B cell (primary cell): Measurements from ENCODE around the gene CLN5. TPM values are rescaled to one million over a fixed set of nuclear protein-coding genes. Genes with fewer than 3 reads are reported as not detected.
A peak's percentile ranks its signal among the peaks of the same experiment; 100 is the strongest.

Experiments used
- ATAC-seq: fragments of 200-7000 bp; cut with Tn5 transposase; one replicate; pipeline ENCODE4 v1.10.0; 2021; ENCODE audit warnings: low read depth, mild to moderate bottlenecking, moderate number of reproducible peaks, moderate library complexity
- CTCF ChIA-PET: fragments of 350-600 bp; sonication (Branson Sonifier 250); formaldehyde crosslinking; loops from one replicate; lab custom pipeline; 2021; ENCODE audit warnings: antibody characterized with exemption, inconsistent platforms; lab: Charles Lee
- POLR2A ChIA-PET: fragments of 350-600 bp; sonication (Branson Sonifier 250); formaldehyde crosslinking; loops from one replicate; lab custom pipeline; 2021; ENCODE audit warnings: antibody characterized with exemption; lab: Charles Lee
- DNase-seq: peaks from one replicate; pipeline ENCODE4 v3.0.0; 2013
- H2AFZ ChIP-seq: 2 replicates; pipeline ENCODE4 v1.6.1; 2012; ENCODE audit warnings: mild to moderate bottlenecking, low read depth, low read length; ENCODE audit not compliant: insufficient read depth, poor library complexity, severe bottlenecking
- H3K27ac ChIP-seq, 2 donors: 1 replicate in 1 of 2; 2 replicates in 1 of 2; pipeline ENCODE4 v1.5.1; 2012 to 2013; ENCODE audit warnings: low read length in 2 of 2, mild to moderate bottlenecking in 2 of 2, moderate library complexity in 1 of 2
- H3K27me3 ChIP-seq, 4 experiments: fragments of 200-600 bp in 1 of 4; sonication (generic) in 1 of 4; replicated peaks in 1 of 4; 1 replicate in 2 of 4; 2 replicates in 2 of 4; pipeline versions ENCODE4 v1.6.1 to v1.7.0; 2013 to 2016; ENCODE audit warnings: low read length in 3 of 4, mild to moderate bottlenecking in 2 of 4, mixed read lengths in 1 of 4, moderate library complexity in 1 of 4; ENCODE audit not compliant: insufficient read depth in 4 of 4, control insufficient read depth in 3 of 4; ENCODE audit errors: control extremely low read depth in 1 of 4
- H3K36me3 ChIP-seq, 2 experiments: replicated peaks in 1 of 2; 1 replicate in 1 of 2; 2 replicates in 1 of 2; pipeline versions ENCODE4 v1.6.1 to v1.7.1; 2013; ENCODE audit warnings: low read length in 1 of 2; ENCODE audit not compliant: insufficient read depth in 2 of 2, control insufficient read depth in 1 of 2; ENCODE audit errors: control extremely low read depth in 1 of 2, extremely low read depth in 1 of 2
- H3K4me1 ChIP-seq, 2 donors: fragments of 200-600 bp in 1 of 2; sonication (generic) in 1 of 2; 1 replicate in 1 of 2; 2 replicates in 1 of 2; pipeline versions ENCODE4 v1.5.1 to v1.6.1; 2013 to 2017; ENCODE audit warnings: low read length in 2 of 2; ENCODE audit not compliant: control insufficient read depth in 2 of 2, insufficient read depth in 2 of 2
- H3K4me2 ChIP-seq: replicated peaks from 2 replicates; pipeline ENCODE3; 2012; ENCODE audit warnings: mild to moderate bottlenecking, low read depth, low read length; ENCODE audit not compliant: poor library complexity, severe bottlenecking
- H3K4me3 ChIP-seq, 5 experiments: fragments of 200-600 bp in 1 of 5; sonication (generic) in 1 of 5; 1 replicate in 3 of 5; 2 replicates in 2 of 5; pipeline versions ENCODE4 v1.5.1 to v1.7.0; 2011 to 2016; ENCODE audit warnings: low read length in 4 of 5, mild to moderate bottlenecking in 4 of 5, low read depth in 2 of 5, control low read depth in 1 of 5, moderate library complexity in 1 of 5; ENCODE audit not compliant: insufficient read depth in 1 of 5; ENCODE audit errors: control extremely low read depth in 1 of 5, extremely low read depth in 1 of 5
- H3K79me2 ChIP-seq: fragments of 200-600 bp; sonication (generic); one replicate; pipeline ENCODE4 v1.6.0; 2016; ENCODE audit warnings: low read length; ENCODE audit not compliant: control insufficient read depth, insufficient read depth
- H3K9ac ChIP-seq: fragments of 200-600 bp; sonication (generic); 2 replicates; pipeline ENCODE4 v1.6.1; 2017; ENCODE audit warnings: mild to moderate bottlenecking, low read length, moderate library complexity
- H3K9me3 ChIP-seq, 3 donors: one replicate each; pipeline versions ENCODE4 v1.6.1 to v1.7.1; 2013; ENCODE audit warnings: low read length in 2 of 3; ENCODE audit not compliant: control insufficient read depth in 2 of 3, insufficient read depth in 1 of 3; ENCODE audit errors: control extremely low read depth in 1 of 3
- H4K20me1 ChIP-seq: 2 replicates; pipeline ENCODE4 v1.6.0; 2012; ENCODE audit warnings: mild to moderate bottlenecking, low read length; ENCODE audit not compliant: insufficient read depth, control insufficient read depth, poor library complexity, severe bottlenecking
- H3K27ac Mint-ChIP-seq: one replicate; pipeline ENCODE4 v1.8.0; 2021; ENCODE audit warnings: mixed read lengths
- H3K27me3 Mint-ChIP-seq: one replicate; pipeline ENCODE4 v1.8.0; 2021; ENCODE audit warnings: mixed read lengths
- H3K4me1 Mint-ChIP-seq: one replicate; pipeline ENCODE4 v1.8.0; 2021; ENCODE audit warnings: mixed read lengths
- H3K4me3 Mint-ChIP-seq: one replicate; pipeline ENCODE4 v1.8.0; 2021; ENCODE audit warnings: mixed read lengths
- H3K9me3 Mint-ChIP-seq: one replicate; pipeline ENCODE4 v1.8.0; 2022; ENCODE audit warnings: mixed read lengths; ENCODE audit not compliant: insufficient read depth
- EZH2 ChIP-seq: IDR thresholded peaks from 2 replicates; pipeline ENCODE4 v1.6.1; 2012; ENCODE audit warnings: borderline replicate concordance, low read depth, mild to moderate bottlenecking, moderate library complexity, low read length; ENCODE audit not compliant: insufficient read depth, poor library complexity, severe bottlenecking
- WGBS: methylation state at CpG from one replicate; pipeline ENCODE4 v1.1.5; 2013; ENCODE audit warnings: missing lambda C conversion rate; ENCODE audit not compliant: insufficient coverage; 5-methylcytosine and 5-hydroxymethylcytosine counted together
- intact Hi-C: fragments of 100-400 bp; cut with micrococcal nuclease; formaldehyde crosslinking; loops from one replicate; pipeline ENCODE4 v1.10.0; 2022
- polyA plus RNA-seq: library from polyadenylated mRNA; depleted of rRNA; stranded (reverse); fragments of >200 nt; gene quantifications from 2 replicates; pipeline ENCODE4 v1.2.3, GENCODE V29; 2012
- total RNA-seq, 2 donors: library from RNA; stranded (reverse); fragments of 120-200 nt in 1 of 2; gene quantifications; 1 replicate in 1 of 2; 2 replicates in 1 of 2; pipeline versions ENCODE4 v1.2.3 to v1.2.4, GENCODE V29; 2013 to 2022
- TF ChIP-seq, protein P1 (sequence below): fragments of 200-600 bp; IDR thresholded peaks from one replicate; pipeline ENCODE4 v1.8.0; 2022; ENCODE audit warnings: antibody characterized with exemption, mild to moderate bottlenecking

The CLN5 gene
- total and polyA plus RNA-seq, 2 donors (not counting 1 experiment from before 2014, with no cell fraction given), result 11.9 to 36.9 TPM

- intact Hi-C loops, result no loop called here
- Histone ChIP-seq H3K4me3 (no peak overlapping the region), H4K20me1 (no peaks in the 10 kb centered on the region), H2AFZ (no peak overlapping the region), H3K27me3 (no peaks in the 10 kb centered on the region), H3K9me3 (peaks cover 0 to 1% (median 0%) of the 10 kb centered on the region in 3 donors), H3K27ac (no peak overlapping the region), H3K79me2 (no peaks in the 10 kb centered on the region), H3K4me2 (no peak overlapping the region), H3K36me3 (peaks cover 9 to 13% of the 10 kb centered on the region in 2 experiments), H3K9ac (no peak overlapping the region), H3K4me1 (no peaks in the 10 kb centered on the region)
- Mint-ChIP-seq H3K27ac (no peak overlapping the region), H3K9me3 (no peaks in the 10 kb centered on the region), H3K4me1 (no peaks in the 10 kb centered on the region), H3K4me3 (no peak overlapping the region), H3K27me3 (no peaks in the 10 kb centered on the region)
- ChIA-PET POLR2A (no interaction called here), CTCF (no interaction called here)
- TF ChIP-seq, protein P1, sequence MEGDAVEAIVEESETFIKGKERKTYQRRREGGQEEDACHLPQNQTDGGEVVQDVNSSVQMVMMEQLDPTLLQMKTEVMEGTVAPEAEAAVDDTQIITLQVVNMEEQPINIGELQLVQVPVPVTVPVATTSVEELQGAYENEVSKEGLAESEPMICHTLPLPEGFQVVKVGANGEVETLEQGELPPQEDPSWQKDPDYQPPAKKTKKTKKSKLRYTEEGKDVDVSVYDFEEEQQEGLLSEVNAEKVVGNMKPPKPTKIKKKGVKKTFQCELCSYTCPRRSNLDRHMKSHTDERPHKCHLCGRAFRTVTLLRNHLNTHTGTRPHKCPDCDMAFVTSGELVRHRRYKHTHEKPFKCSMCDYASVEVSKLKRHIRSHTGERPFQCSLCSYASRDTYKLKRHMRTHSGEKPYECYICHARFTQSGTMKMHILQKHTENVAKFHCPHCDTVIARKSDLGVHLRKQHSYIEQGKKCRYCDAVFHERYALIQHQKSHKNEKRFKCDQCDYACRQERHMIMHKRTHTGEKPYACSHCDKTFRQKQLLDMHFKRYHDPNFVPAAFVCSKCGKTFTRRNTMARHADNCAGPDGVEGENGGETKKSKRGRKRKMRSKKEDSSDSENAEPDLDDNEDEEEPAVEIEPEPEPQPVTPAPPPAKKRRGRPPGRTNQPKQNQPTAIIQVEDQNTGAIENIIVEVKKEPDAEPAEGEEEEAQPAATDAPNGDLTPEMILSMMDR, result no peak
- no peak for TF ChIP-seq EZH2
- 95% methylated on average over 9 of the region's 9 CpGs for WGBS
- DNase-seq (no peak), ATAC-seq (no peak)
Measured at GRCh38 chr13:77040835-77041234, 49.0 kb downstream of the CLN5 start.

DNA sequence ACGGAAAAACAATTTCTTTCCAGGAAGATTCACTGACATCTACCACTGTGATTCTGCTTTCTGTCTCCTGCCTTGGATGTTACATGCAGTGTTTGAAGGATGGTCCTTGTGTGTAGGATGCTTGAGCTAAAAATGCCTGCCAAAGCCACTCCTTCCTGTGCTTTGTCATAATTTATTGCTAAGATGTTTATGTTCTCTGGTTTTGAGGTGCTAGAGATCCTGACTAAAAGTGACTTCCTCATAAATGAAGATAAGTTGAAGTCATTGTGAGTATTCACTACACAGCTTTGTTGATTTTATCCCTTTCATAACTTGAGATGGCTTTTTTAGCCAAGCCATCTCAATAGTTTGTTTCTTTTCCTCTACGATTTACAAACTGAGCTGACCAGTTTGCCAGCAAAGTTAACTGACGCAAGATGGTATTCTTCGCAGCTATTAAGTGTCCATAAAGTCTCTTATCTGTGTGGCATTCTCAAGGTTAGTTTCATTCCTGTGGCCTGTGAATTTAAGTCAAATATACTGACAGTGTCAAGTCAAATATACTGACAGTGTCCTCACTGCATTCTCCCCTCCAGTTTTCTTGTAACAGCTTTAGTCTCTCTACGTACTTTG, 50.8 kb downstream of the CLN5 start:
- Mint-ChIP-seq H3K4me3 (no peak overlapping the region), H3K9me3 (no peaks in the 10 kb centered on the region), H3K27ac (no peak overlapping the region), H3K4me1 (no peaks in the 10 kb centered on the region), H3K27me3 (no peaks in the 10 kb centered on the region)
- ATAC-seq (no peak), DNase-seq (no peak)
- intact Hi-C loops, result no loop called here
- H3K36me3 ChIP-seq, result peaks cover 9 to 26% of the 10 kb centered on the region in 2 experiments
- WGBS, result 71% methylated on average over 2 of the region's 5 CpGs
- peak overlapping the region in 1 of 2 donors; percentile 17 for H3K27ac ChIP-seq
- H3K9me3 ChIP-seq, result no peaks in the 10 kb centered on the region
- CTCF ChIA-PET, result interaction anchor here (0.9 kb wide), 1 partner anchor 63 kb away, joined by 3 read pairs; no protein-coding TSS in a partner anchor
- no peak overlapping the region for H3K4me2 ChIP-seq
- H3K9ac ChIP-seq, result no peak overlapping the region
- TF ChIP-seq EZH2, result no peak
- TF ChIP-seq, protein P1, result no peak
- H3K4me1 ChIP-seq, result no peaks in the 10 kb centered on the region
- no peaks in the 10 kb centered on the region for H4K20me1 ChIP-seq
- POLR2A ChIA-PET, result interaction anchor here (0.7 to 1.5 kb wide), 2 partner anchors 16 to 93 kb away, joined by 4 to 5 read pairs; partner anchors contain the start of gene FBXL3
- H3K4me3 ChIP-seq, result no peak overlapping the region
- H3K79me2 ChIP-seq, result no peaks in the 10 kb centered on the region
- H3K27me3 ChIP-seq, result no peaks in the 10 kb centered on the region
- H2AFZ ChIP-seq, result no peak overlapping the region
